ENCODE measurements around the gene DVL2.
"Not testable (repeated sequence)": the region's sequence is repeated elsewhere in the genome, so short reads cannot be mapped to it uniquely, and the experiment has no call there.

DVL2 gene

GRCh38 chr17:7254511-7254910 is 20.2 kb upstream of the DVL2 start:
- no peak for FAIRE-seq

GRCh38 chr17:7253082-7253481 is 18.8 kb upstream of the DVL2 start:
- FAIRE-seq, result no peak

- no peak for FAIRE-seq
Observed at GRCh38 chr17:7252176-7253043, 18.1 kb upstream of the DVL2 start, which contains the start of gene ELP5. Gene ELP5, plus strand, starts transcription at chr17:7252215. Its CDS starts 336 bp downstream, at chr17:7252551.

GRCh38 chr17:7251661-7252175 is 17.4 kb upstream of the DVL2 start, which contains the start of gene CTDNEP1:
Gene CTDNEP1, minus strand, starts transcription at chr17:7251734. Its CDS starts 438 bp downstream, at chr17:7251296.
- peak; percentile 99 for FAIRE-seq

- no peak for FAIRE-seq
Observed at GRCh38 chr17:7250695-7251627, 16.6 kb upstream of the DVL2 start.

- FAIRE-seq, result no peak
Observed at GRCh38 chr17:7249830-7250229, 15.5 kb upstream of the DVL2 start.

- FAIRE-seq, result no peak
Observed at GRCh38 chr17:7249214-7249613, 14.9 kb upstream of the DVL2 start.

GRCh38 chr17:7248796-7249195 is 14.5 kb upstream of the DVL2 start:
- FAIRE-seq, result no peak

GRCh38 chr17:7246779-7247178 is 12.5 kb upstream of the DVL2 start:
- FAIRE-seq, result no peak

- not testable (repeated sequence) for FAIRE-seq
Observed at GRCh38 chr17:7243838-7244237, 9.5 kb upstream of the DVL2 start.

GRCh38 chr17:7243453-7243729 is 9.1 kb upstream of the DVL2 start:
- no peak for FAIRE-seq

- FAIRE-seq, result no peak
Observed at GRCh38 chr17:7242717-7243452, 8.6 kb upstream of the DVL2 start.

GRCh38 chr17:7241783-7242716 is 7.7 kb upstream of the DVL2 start, which contains the start of gene GABARAP:
Gene GABARAP, minus strand, starts transcription at chr17:7242449. Its CDS starts 119 bp downstream, at chr17:7242330.
- peak; percentile 92 for FAIRE-seq

GRCh38 chr17:7241090-7241733 is 6.9 kb upstream of the DVL2 start:
- FAIRE-seq, result no peak

- FAIRE-seq, result no peak
Observed at GRCh38 chr17:7240375-7240774, 6.1 kb upstream of the DVL2 start.

GRCh38 chr17:7239091-7240027 is 5.0 kb upstream of the DVL2 start, which contains the start of gene PHF23:
Gene PHF23, minus strand, starts transcription at chr17:7239457. Its CDS starts 178 bp downstream, at chr17:7239279.
- FAIRE-seq, result peak; percentile 99

GRCh38 chr17:7238420-7239090 is 4.2 kb upstream of the DVL2 start:
- FAIRE-seq, result no peak

GRCh38 chr17:7237761-7238419 is 3.6 kb upstream of the DVL2 start:
- FAIRE-seq, result no peak

Data from G401.6 (cell line).